Naive thymus-derived CD4-positive, alpha-beta T cell (primary cell): ENCODE measurements around the gene EIPR1. TPM values are rescaled to one million over a fixed set of nuclear protein-coding genes. Genes with fewer than 3 reads are reported as not detected.

ENCODE experiments used
- ATAC-seq: fragments of 150-1000 bp; cut with Tn5 transposase; 2 replicates; pipeline ENCODE4 v1.10.0; 2021; ENCODE audit warnings: mild to moderate bottlenecking, moderate library complexity
- CTCF ChIA-PET: fragments of 350-600 bp; sonication (Branson Sonifier 250); formaldehyde crosslinking; loops from one replicate; lab custom pipeline; 2021; ENCODE audit warnings: antibody characterized with exemption; lab: Charles Lee
- POLR2A ChIA-PET: fragments of 350-600 bp; sonication (Branson Sonifier 250); formaldehyde crosslinking; loops from one replicate; lab custom pipeline; 2021; ENCODE audit warnings: antibody characterized with exemption, inconsistent platforms; lab: Charles Lee
- DNase-seq, 9 donors: peaks; one replicate each; pipeline versions ENCODE4 v3.0.0 to v3.0.0-alpha.2; 2020 to 2022; ENCODE audit warnings: mixed read lengths in 1 of 9
- H3K27ac ChIP-seq: one replicate; pipeline ENCODE4 v1.7.0; 2013; ENCODE audit warnings: mild to moderate bottlenecking, low read depth, low read length, moderate library complexity
- H3K27me3 ChIP-seq, 2 donors: one replicate each; pipeline ENCODE4 v1.7.0; 2013; ENCODE audit warnings: low read length in 2 of 2, mild to moderate bottlenecking in 2 of 2, moderate library complexity in 2 of 2; ENCODE audit not compliant: control insufficient read depth in 2 of 2, insufficient read depth in 2 of 2
- H3K36me3 ChIP-seq, 3 experiments: 1 replicate in 2 of 3; 2 replicates in 1 of 3; pipeline ENCODE4 v1.7.0; 2013; ENCODE audit warnings: low read length in 3 of 3, mild to moderate bottlenecking in 3 of 3, moderate library complexity in 1 of 3; ENCODE audit not compliant: insufficient read depth in 3 of 3, control insufficient read depth in 2 of 3
- H3K4me1 ChIP-seq, 2 donors: one replicate each; pipeline ENCODE4 v1.7.0; 2013; ENCODE audit warnings: low read length in 2 of 2, mild to moderate bottlenecking in 2 of 2, moderate library complexity in 1 of 2; ENCODE audit not compliant: control insufficient read depth in 2 of 2, insufficient read depth in 2 of 2
- H3K4me3 ChIP-seq: 2 replicates; pipeline ENCODE4 v1.7.0; 2013; ENCODE audit warnings: mild to moderate bottlenecking, low read length
- H3K9me3 ChIP-seq, 3 experiments: 1 replicate in 2 of 3; 2 replicates in 1 of 3; pipeline ENCODE4 v1.7.0; 2013; ENCODE audit warnings: low read length in 3 of 3; ENCODE audit not compliant: control insufficient read depth in 2 of 3
- H3K27ac Mint-ChIP-seq, 9 donors: one replicate each; pipeline ENCODE4 v1.8.0; 2020 to 2022; ENCODE audit warnings: mixed read lengths in 9 of 9, mild to moderate bottlenecking in 8 of 9, moderate library complexity in 5 of 9, inconsistent platforms in 2 of 9
- H3K27me3 Mint-ChIP-seq, 5 donors: one replicate each; pipeline ENCODE4 v1.8.0; 2021 to 2022; ENCODE audit warnings: mixed read lengths in 5 of 5, mild to moderate bottlenecking in 1 of 5
- H3K36me3 Mint-ChIP-seq, 5 donors: one replicate each; pipeline ENCODE4 v1.8.0; 2020 to 2022; ENCODE audit warnings: mixed read lengths in 5 of 5, mild to moderate bottlenecking in 3 of 5, inconsistent platforms in 1 of 5
- H3K4me1 Mint-ChIP-seq, 7 donors: one replicate each; pipeline ENCODE4 v1.8.0; 2020 to 2022; ENCODE audit warnings: mixed read lengths in 7 of 7, mild to moderate bottlenecking in 3 of 7, inconsistent platforms in 1 of 7
- H3K4me3 Mint-ChIP-seq, 10 donors: one replicate each; pipeline ENCODE4 v1.8.0; 2020 to 2022; ENCODE audit warnings: mild to moderate bottlenecking in 10 of 10, mixed read lengths in 10 of 10, moderate library complexity in 6 of 10, inconsistent platforms in 2 of 10
- H3K9me3 Mint-ChIP-seq, 11 donors: one replicate each; pipeline ENCODE4 v1.8.0; 2020 to 2022; ENCODE audit warnings: mixed read lengths in 11 of 11, mild to moderate bottlenecking in 4 of 11, inconsistent platforms in 1 of 11, moderate library complexity in 1 of 11
- intact Hi-C, 2 donors: fragments of 100-400 bp; cut with micrococcal nuclease; formaldehyde crosslinking; loops; one replicate each; pipeline ENCODE4 v1.15.1; 2023
- polyA plus RNA-seq, 2 donors: library from polyadenylated mRNA; unstranded; fragments of 300-500 nt; fragmentation: Illumina TruSeq; gene quantifications; one replicate each; pipeline ENCODE4 v1.2.3, GENCODE V29; 2021
- total RNA-seq, 6 experiments: library from RNA in 5 of 6; stranded (reverse) in 5 of 6; gene quantifications; 1 replicate in 5 of 6; 2 replicates in 1 of 6; pipeline ENCODE4 v1.2.3 and lab custom pipeline; 2021 to 2026

Gene EIPR1
- total and polyA plus RNA-seq, 7 experiments from 2014 or later: 24.4 to 46.2 (median 27.3) TPM

DNA sequence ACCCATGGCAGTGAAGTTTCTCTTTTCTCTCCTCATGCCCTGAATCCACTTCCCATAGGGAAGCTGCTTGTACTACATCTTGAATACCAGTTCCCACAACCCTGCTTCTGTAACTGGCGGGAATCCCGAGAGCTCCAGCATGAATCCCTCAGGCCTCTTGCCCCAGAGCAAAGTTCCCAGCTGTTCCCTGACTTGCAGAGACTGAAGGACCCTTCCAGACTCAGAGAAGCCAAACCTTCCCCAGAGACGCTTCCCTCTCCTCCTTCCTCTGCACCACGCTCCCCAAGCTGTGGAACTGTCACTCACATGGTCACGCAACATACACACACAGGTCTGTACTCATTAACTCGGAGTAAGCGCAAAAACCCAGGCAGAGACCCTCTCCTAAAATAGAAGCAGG, 28.3 kb upstream of the EIPR1 start:
- Histone ChIP-seq H3K36me3 (peaks cover 4 to 44% (median 11%) of the 10 kb centered on the region in 3 experiments), H3K4me3 (no peak overlapping the region), H3K27me3 (no peaks in the 10 kb centered on the region), H3K9me3 (no peaks in the 10 kb centered on the region), H3K4me1 (no peaks in the 10 kb centered on the region), H3K27ac (no peak overlapping the region)
- ATAC-seq (no peak), DNase-seq (no peak)
- ChIA-PET POLR2A (no interaction called here), CTCF (interaction anchor here (1.1 kb wide), 1 partner anchor 18 kb away, joined by 3 read pairs; no protein-coding TSS in a partner anchor)
- no peaks in the 10 kb centered on the region for H3K9me3 Mint-ChIP-seq
- no peak overlapping the region for H3K4me3 Mint-ChIP-seq
- peaks cover 0 to 40% (median 29%) of the 10 kb centered on the region in 7 donors for H3K4me1 Mint-ChIP-seq
- intact Hi-C loops: no loop called here
- peak overlapping the region in 2 of 9 donors; percentile 17 to 37 for H3K27ac Mint-ChIP-seq
- no peaks in the 10 kb centered on the region for H3K27me3 Mint-ChIP-seq
- H3K36me3 Mint-ChIP-seq: peaks cover 5 to 34% (median 21%) of the 10 kb centered on the region in 5 donors

DNA sequence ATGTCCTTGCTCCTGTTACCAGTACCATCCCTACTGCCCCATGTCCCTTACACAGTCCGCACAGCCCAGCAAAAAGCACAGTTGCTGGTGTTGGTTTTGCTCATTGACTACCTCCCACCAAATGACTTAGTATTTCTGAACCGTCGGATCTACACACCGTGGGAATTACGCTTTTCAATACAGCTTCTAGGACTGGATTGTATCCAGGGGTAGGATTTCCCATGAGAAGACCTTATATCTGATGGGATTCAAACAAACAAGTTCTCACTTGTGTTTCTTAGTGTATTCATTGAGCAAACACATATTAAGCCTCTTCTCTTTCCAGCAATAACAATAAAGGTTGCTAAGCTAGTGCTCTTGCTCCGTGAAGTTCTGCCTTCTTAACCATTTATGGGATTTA, 27.7 kb upstream of the EIPR1 start:
- peaks cover 4 to 47% (median 11%) of the 10 kb centered on the region in 3 experiments for H3K36me3 ChIP-seq
- H3K4me1 ChIP-seq: no peaks in the 10 kb centered on the region
- ChIA-PET CTCF (interaction anchor here (1.1 kb wide), 1 partner anchor 19 kb away, joined by 3 read pairs; no protein-coding TSS in a partner anchor), POLR2A (no interaction called here)
- ATAC-seq (no peak), DNase-seq (no peak)
- Mint-ChIP-seq H3K4me3 (no peak overlapping the region), H3K27ac (peak overlapping the region in 1 of 9 donors; percentile 37), H3K27me3 (no peaks in the 10 kb centered on the region), H3K36me3 (peaks cover 5 to 35% (median 21%) of the 10 kb centered on the region in 5 donors), H3K4me1 (peaks cover 0 to 36% (median 32%) of the 10 kb centered on the region in 7 donors), H3K9me3 (no peaks in the 10 kb centered on the region)
- no peak overlapping the region for H3K27ac ChIP-seq
- intact Hi-C loops: no loop called here
- H3K9me3 ChIP-seq: no peaks in the 10 kb centered on the region
- H3K4me3 ChIP-seq: no peak overlapping the region
- H3K27me3 ChIP-seq: no peaks in the 10 kb centered on the region

- H3K27ac Mint-ChIP-seq: no peak overlapping the region
- Histone ChIP-seq H3K9me3 (no peaks in the 10 kb centered on the region), H3K4me1 (no peaks in the 10 kb centered on the region), H3K27me3 (no peaks in the 10 kb centered on the region), H3K27ac (no peak overlapping the region), H3K36me3 (peaks cover 4 to 51% (median 11%) of the 10 kb centered on the region in 3 experiments), H3K4me3 (no peak overlapping the region)
- DNase-seq (no peak), ATAC-seq (no peak)
- no peak overlapping the region for H3K4me3 Mint-ChIP-seq
- H3K4me1 Mint-ChIP-seq: peaks cover 0 to 35% (median 26%) of the 10 kb centered on the region in 7 donors
- no peaks in the 10 kb centered on the region for H3K27me3 Mint-ChIP-seq
- CTCF ChIA-PET: no interaction called here
- POLR2A ChIA-PET: no interaction called here
- peaks cover 3 to 31% (median 17%) of the 10 kb centered on the region in 5 donors for H3K36me3 Mint-ChIP-seq
- intact Hi-C loops: no loop called here
- H3K9me3 Mint-ChIP-seq: no peaks in the 10 kb centered on the region
Observed at GRCh38 chr2:3404349-3404894, 26.8 kb upstream of the EIPR1 start.

DNA sequence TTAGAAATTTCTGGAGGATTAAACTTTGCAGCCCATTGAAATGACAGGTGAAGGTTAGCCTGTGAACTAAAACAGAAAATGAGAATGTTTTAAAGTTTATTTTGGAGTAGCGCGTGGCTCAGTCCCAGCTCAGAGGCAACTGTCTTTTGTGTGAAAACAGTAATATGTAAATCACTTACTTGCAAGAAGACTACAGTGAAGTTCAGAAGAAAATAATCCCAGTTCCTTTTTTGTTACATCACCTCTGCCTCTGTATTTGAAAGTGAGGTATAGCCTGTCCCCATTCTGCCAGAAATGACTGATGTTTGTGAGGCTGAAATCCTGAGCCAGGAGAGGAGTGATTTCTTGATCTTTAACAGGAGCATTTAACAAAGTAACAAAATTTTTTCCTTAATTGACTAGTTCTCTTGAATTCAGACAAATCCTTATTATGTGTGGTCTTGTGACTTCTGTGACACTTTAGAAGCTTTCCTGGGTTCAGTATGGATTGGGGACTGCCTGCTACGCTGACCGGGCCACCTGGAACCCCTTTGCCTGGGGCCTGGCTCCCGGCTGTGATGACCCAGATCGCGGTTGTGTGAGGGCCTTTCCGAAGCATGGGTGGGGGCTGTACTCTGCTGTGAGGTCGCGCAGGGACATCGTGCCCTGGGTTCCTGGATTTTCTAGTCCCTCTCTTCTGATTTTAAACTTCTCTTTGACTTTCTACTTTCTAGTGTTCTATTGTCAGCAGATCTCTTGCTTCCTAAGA, 26.1 kb upstream of the EIPR1 start:
- Histone ChIP-seq H3K27ac (no peak overlapping the region), H3K9me3 (no peaks in the 10 kb centered on the region), H3K27me3 (no peaks in the 10 kb centered on the region), H3K36me3 (peaks cover 4 to 58% (median 11%) of the 10 kb centered on the region in 3 experiments), H3K4me3 (no peak overlapping the region), H3K4me1 (no peaks in the 10 kb centered on the region)
- DNase-seq: no peak
- no peak for ATAC-seq
- peaks cover 0 to 39% (median 25%) of the 10 kb centered on the region in 7 donors for H3K4me1 Mint-ChIP-seq
- no peak overlapping the region for H3K4me3 Mint-ChIP-seq
- H3K27ac Mint-ChIP-seq: no peak overlapping the region
- peaks cover 6 to 33% (median 22%) of the 10 kb centered on the region in 5 donors for H3K36me3 Mint-ChIP-seq
- POLR2A ChIA-PET: no interaction called here
- intact Hi-C loops: loop anchor here in 1 of 2 donors (1.0 kb wide), 1 partner anchor 13 kb away; no protein-coding TSS in a partner anchor
- CTCF ChIA-PET: no interaction called here
- H3K9me3 Mint-ChIP-seq: peaks cover 0 to 2% (median 0%) of the 10 kb centered on the region in 11 donors
- no peaks in the 10 kb centered on the region for H3K27me3 Mint-ChIP-seq

GRCh38 chr2:3399829-3400228, 22.2 kb upstream of the EIPR1 start:
- DNase-seq: no peak
- no peak overlapping the region for H3K4me3 Mint-ChIP-seq
- H3K4me1 Mint-ChIP-seq: peaks cover 0 to 38% (median 22%) of the 10 kb centered on the region in 7 donors
- peak overlapping the region in 1 of 9 donors; percentile 5 for H3K27ac Mint-ChIP-seq
- no peaks in the 10 kb centered on the region for H3K27me3 Mint-ChIP-seq
- Histone ChIP-seq H3K36me3 (peaks cover 4 to 71% (median 8%) of the 10 kb centered on the region in 3 experiments), H3K4me1 (no peaks in the 10 kb centered on the region), H3K27ac (no peak overlapping the region), H3K4me3 (no peak overlapping the region), H3K9me3 (peaks cover 0 to 14% (median 12%) of the 10 kb centered on the region in 3 experiments), H3K27me3 (no peaks in the 10 kb centered on the region)
- ChIA-PET POLR2A (no interaction called here), CTCF (no interaction called here)
- ATAC-seq: no peak
- H3K9me3 Mint-ChIP-seq: peaks cover 0 to 38% (median 17%) of the 10 kb centered on the region in 11 donors
- H3K36me3 Mint-ChIP-seq: peaks cover 29 to 61% (median 57%) of the 10 kb centered on the region in 5 donors
- intact Hi-C loops: no loop called here

GRCh38 chr2:3399381-3399780, 21.8 kb upstream of the EIPR1 start:
- H3K36me3 Mint-ChIP-seq: peaks cover 27 to 65% (median 59%) of the 10 kb centered on the region in 5 donors
- H3K36me3 ChIP-seq: peaks cover 4 to 69% (median 8%) of the 10 kb centered on the region in 3 experiments
- no peaks in the 10 kb centered on the region for H3K27me3 ChIP-seq
- H3K4me1 Mint-ChIP-seq: peaks cover 0 to 37% (median 21%) of the 10 kb centered on the region in 7 donors
- DNase-seq (no peak), ATAC-seq (no peak)
- H3K27me3 Mint-ChIP-seq: no peaks in the 10 kb centered on the region
- H3K4me3 ChIP-seq: no peak overlapping the region
- ChIA-PET POLR2A (no interaction called here), CTCF (no interaction called here)
- no peak overlapping the region for H3K27ac Mint-ChIP-seq
- H3K27ac ChIP-seq: no peak overlapping the region
- intact Hi-C loops: no loop called here
- H3K9me3 Mint-ChIP-seq: peaks cover 0 to 43% (median 17%) of the 10 kb centered on the region in 11 donors
- H3K9me3 ChIP-seq: peaks cover 0 to 14% (median 12%) of the 10 kb centered on the region in 3 experiments
- H3K4me1 ChIP-seq: no peaks in the 10 kb centered on the region
- no peak overlapping the region for H3K4me3 Mint-ChIP-seq
